Prostate gland (tissue), 2 donors: ENCODE data around the gene AP3M1. TPM values are rescaled to one million over a fixed set of nuclear protein-coding genes. Genes with fewer than 3 reads are reported as not detected.
A peak's percentile ranks its signal among the peaks of the same experiment; 100 is the strongest.
"Not testable (repeated sequence)": the region's sequence is repeated elsewhere in the genome, so short reads cannot be mapped to it uniquely, and the experiment has no call there.

Experiments
- DNase-seq: peaks from one replicate; pipeline ENCODE4 v3.0.0-alpha.2; 2019; ENCODE audit warnings: low spot score
- H3K27ac ChIP-seq, 2 donors: fragments of 200-600 bp; sonication (generic); 2 replicates each; pipeline ENCODE4 v1.5.1; 2017 to 2019
- H3K27me3 ChIP-seq: fragments of 200-600 bp; sonication (generic); replicated peaks from 2 replicates; pipeline ENCODE4 v1.5.1; 2019; ENCODE audit not compliant: insufficient read depth
- H3K36me3 ChIP-seq, 2 donors: fragments of 200-600 bp; sonication (generic); 1 replicate in 1 of 2; 2 replicates in 1 of 2; pipeline versions ENCODE4 v1.5.1 to v1.8.1; 2017 to 2019
- H3K4me1 ChIP-seq: fragments of 200-600 bp; sonication (generic); replicated peaks from 2 replicates; pipeline ENCODE4 v1.5.1; 2019
- H3K4me3 ChIP-seq, 2 donors: fragments of 200-600 bp; sonication (generic); 2 replicates each; pipeline ENCODE4 v1.5.1; 2017 to 2019
- H3K9me3 ChIP-seq: fragments of 200-600 bp; sonication (generic); 2 replicates; pipeline ENCODE4 v1.5.1; 2017
- POLR2A ChIP-seq: fragments of 450-650 bp; IDR thresholded peaks from one replicate; pipeline ENCODE4 v1.6.1; 2016; ENCODE audit warnings: antibody characterized with exemption, mild to moderate bottlenecking
- POLR2AphosphoS5 ChIP-seq: sonication (generic); formaldehyde crosslinking; IDR thresholded peaks from one replicate; pipeline ENCODE4 v1.6.1; 2017; ENCODE audit warnings: antibody characterized with exemption
- WGBS: methylation state at CpG from one replicate; pipeline ENCODE4 v1.1.5; 2018; 5-methylcytosine and 5-hydroxymethylcytosine counted together
- intact Hi-C: fragments of 100-400 bp; cut with DNase I; formaldehyde crosslinking; loops from one replicate; pipeline ENCODE4 v1.14.2; 2022
- total RNA-seq, 2 donors: library from RNA; depleted of rRNA; stranded (reverse); fragments of >200 nt; gene quantifications; one replicate each; pipeline ENCODE4 v1.1.0, GENCODE V29; 2016
- TF ChIP-seq, protein P1 (sequence below), 4 experiments: fragments of 200-600 bp in 2 of 4; fragments of 450-650 bp in 2 of 4; sonication (generic) in 2 of 4; IDR thresholded peaks; 1 replicate in 3 of 4; 2 replicates in 1 of 4; pipeline ENCODE4 v1.5.1; 2016 to 2019; ENCODE audit warnings: antibody characterized with exemption in 4 of 4, mild to moderate bottlenecking in 2 of 4, moderate library complexity in 2 of 4

Gene AP3M1
- total RNA-seq, 2 donors from 2014 or later, result 29.6 to 34.9 TPM

DNA sequence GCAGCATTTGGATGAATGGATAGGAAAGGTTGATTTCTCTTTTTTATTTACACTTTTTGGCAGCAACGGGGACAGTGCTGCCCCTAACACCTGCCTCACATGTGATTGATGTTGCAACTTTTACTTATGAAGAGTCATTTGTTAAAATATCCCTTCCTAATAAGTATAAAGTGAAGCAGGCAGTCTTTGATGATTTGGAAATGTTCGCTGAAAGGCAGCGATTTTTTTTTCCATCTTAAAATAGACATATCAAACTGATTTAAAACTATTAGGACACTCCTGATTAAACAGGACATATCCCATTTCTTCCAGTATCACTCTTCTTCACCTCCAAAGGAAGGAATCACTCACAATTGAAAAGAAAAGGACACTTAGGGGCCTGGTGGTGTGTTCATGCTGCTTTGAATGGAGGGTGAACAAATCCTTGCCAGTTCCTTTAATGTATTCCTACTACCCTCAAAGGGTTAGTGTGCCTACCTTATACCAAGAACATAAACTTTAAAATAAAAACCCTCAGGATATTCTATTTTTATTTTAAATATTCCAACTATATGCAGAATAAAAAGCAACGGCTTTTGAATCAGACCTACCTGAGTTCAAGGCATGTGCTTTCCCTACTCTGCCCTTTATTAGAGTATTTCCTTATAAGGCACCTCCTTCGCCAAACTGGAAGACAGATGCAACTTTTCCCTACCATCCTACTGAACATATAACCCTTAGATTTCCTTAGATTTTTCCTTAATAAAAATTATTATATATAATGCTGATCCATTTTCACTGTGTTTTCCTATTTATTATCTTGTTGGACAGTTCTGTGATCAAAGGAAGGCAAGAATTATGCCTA, 1.5 kb upstream of the AP3M1 start:
- Histone ChIP-seq H3K27ac (peak overlapping the region; percentile 84 to 92), H3K4me3 (peak overlapping the region; percentile 69 to 92), H3K4me1 (peaks cover 2% of the 10 kb centered on the region), H3K27me3 (no peaks in the 10 kb centered on the region), H3K36me3 (no peaks in the 10 kb centered on the region), H3K9me3 (no peaks in the 10 kb centered on the region)
- no peak for DNase-seq
- TF ChIP-seq POLR2AphosphoS5, result no peak
- TF ChIP-seq POLR2A, result no peak
- TF ChIP-seq, protein P1, sequence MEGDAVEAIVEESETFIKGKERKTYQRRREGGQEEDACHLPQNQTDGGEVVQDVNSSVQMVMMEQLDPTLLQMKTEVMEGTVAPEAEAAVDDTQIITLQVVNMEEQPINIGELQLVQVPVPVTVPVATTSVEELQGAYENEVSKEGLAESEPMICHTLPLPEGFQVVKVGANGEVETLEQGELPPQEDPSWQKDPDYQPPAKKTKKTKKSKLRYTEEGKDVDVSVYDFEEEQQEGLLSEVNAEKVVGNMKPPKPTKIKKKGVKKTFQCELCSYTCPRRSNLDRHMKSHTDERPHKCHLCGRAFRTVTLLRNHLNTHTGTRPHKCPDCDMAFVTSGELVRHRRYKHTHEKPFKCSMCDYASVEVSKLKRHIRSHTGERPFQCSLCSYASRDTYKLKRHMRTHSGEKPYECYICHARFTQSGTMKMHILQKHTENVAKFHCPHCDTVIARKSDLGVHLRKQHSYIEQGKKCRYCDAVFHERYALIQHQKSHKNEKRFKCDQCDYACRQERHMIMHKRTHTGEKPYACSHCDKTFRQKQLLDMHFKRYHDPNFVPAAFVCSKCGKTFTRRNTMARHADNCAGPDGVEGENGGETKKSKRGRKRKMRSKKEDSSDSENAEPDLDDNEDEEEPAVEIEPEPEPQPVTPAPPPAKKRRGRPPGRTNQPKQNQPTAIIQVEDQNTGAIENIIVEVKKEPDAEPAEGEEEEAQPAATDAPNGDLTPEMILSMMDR (IDR thresholded peaks at IDR 0.05), result no peak
- WGBS, result 16% methylated on average over 5 of the region's 5 CpGs
- intact Hi-C loops, result no loop called here

DNA sequence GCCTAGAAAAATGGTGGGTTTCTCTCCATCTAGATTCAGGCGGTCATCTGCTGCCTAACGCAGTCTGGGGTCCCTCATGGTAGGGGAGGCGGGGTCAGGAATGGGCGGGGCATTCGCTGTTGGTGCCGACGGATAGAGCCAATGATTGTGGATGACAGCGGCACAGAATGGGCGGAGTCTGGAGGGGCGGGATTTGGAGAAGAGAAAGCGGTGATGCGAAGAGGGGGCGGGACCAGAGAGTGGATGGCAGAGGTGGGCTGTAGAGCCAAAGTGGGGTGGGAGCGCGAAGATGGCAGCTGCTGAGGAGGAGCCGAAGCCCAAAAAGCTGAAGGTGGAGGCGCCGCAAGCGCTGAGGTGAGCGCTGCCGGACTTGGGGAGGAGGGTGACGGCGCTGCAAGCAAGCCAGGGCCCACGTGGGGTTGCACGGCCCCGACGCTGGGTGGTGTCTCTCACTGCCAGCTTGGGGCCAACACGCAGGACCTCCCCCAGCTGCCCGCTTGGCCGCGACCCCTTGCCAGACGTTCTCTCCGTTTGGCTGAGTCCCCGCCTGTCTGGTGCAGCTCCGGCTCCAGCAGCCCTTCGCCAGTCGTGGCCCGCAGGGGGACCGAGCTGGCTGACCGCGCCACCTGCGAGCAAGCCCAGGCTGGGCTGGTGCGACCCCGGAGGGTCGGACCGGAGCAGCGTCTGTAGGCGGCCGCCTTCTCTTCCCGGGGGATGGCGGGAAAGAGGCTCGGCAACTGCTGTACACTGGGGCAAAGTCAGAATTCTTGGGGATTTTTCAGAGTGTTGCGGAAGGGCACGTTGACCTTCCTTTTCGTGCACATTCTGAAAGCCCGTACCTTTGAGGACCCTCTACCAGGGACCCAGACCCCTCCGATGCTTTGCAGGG, 606 bp upstream of the AP3M1 start, which contains the start of gene ADK:
Gene ADK (plus strand): TSS at position 232 of the 889 bp plus-strand sequence. CDS start 58 bp downstream, at position 290.
- Histone ChIP-seq H3K27ac (peak within 1 kb of the TSS; percentile 84 to 92), H3K9me3 (no peaks in the 10 kb centered on the region), H3K4me3 (peak within 1 kb of the TSS; percentile 69 to 92), H3K27me3 (no peaks in the 10 kb centered on the region), H3K4me1 (peaks cover 2% of the 10 kb centered on the region), H3K36me3 (no peaks in the 10 kb centered on the region)
- peak; percentile 99 for DNase-seq
- intact Hi-C loops, result no loop called here
- TF ChIP-seq, protein P1 (IDR thresholded peaks at IDR 0.05), result peak in 2 of 4 experiments; percentile 45 to 50
- peak; percentile 80 for TF ChIP-seq POLR2A
- TF ChIP-seq POLR2AphosphoS5, result peak; percentile 95
- WGBS, result under 1% methylated on average over 55 of the region's 57 CpGs

- H3K9me3 ChIP-seq, H3K4me3 ChIP-seq, H3K27me3 ChIP-seq, H3K4me1 ChIP-seq, DNase-seq, H3K36me3 ChIP-seq, H3K27ac ChIP-seq, intact Hi-C loops: not testable (repeated sequence)
- 92% methylated on average over 10 of the region's 10 CpGs for WGBS
Observed at GRCh38 chr10:74146980-74147379, 3.6 kb downstream of the AP3M1 start.

DNA sequence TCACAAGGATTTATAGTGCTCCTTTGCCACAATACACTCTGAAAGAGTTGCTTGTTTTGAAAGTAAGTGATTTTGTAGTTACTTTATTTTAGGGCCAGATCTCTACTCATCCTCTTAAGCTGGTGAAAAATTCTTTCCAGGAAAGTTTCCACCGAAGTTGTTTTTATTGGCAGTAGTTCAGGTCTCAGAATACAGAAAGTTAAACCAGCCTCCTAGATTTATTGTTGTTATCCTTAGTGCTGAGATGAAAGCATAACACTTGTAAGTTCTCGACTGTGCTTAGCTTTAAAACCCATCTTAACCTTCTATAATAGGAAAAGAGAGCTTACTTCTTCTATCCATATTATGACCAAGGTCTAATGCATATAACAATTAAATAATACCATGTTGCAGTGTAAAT, 5.5 kb downstream of the AP3M1 start:
- DNase-seq, result peak; percentile 17
- TF ChIP-seq, protein P1 (IDR thresholded peaks at IDR 0.05), result no peak
- peak; percentile 71 for TF ChIP-seq POLR2AphosphoS5
- H3K4me1 ChIP-seq, result peaks cover 3% of the 10 kb centered on the region
- H3K27me3 ChIP-seq, result no peaks in the 10 kb centered on the region
- WGBS, result 9% methylated on average over 2 of the region's 2 CpGs
- H3K27ac ChIP-seq, result peak overlapping the region in 1 of 2 donors; percentile 0
- H3K36me3 ChIP-seq, result no peaks in the 10 kb centered on the region
- no peaks in the 10 kb centered on the region for H3K9me3 ChIP-seq
- no peak overlapping the region for H3K4me3 ChIP-seq
- intact Hi-C loops, result no loop called here

- no peak overlapping the region for H3K27ac ChIP-seq
- no peaks in the 10 kb centered on the region for H3K36me3 ChIP-seq
- H3K4me1 ChIP-seq, result peaks cover under 1% of the 10 kb centered on the region
- TF ChIP-seq, protein P1 (IDR thresholded peaks at IDR 0.05), result no peak
- no peak for TF ChIP-seq POLR2A
- intact Hi-C loops, result no loop called here
- no peaks in the 10 kb centered on the region for H3K27me3 ChIP-seq
- 78% methylated on average over 2 of the region's 2 CpGs for WGBS
- no peak overlapping the region for H3K4me3 ChIP-seq
- DNase-seq, result no peak
- no peaks in the 10 kb centered on the region for H3K9me3 ChIP-seq
Observed at GRCh38 chr10:74140553-74140952, 10.1 kb downstream of the AP3M1 start.
